Gastroesophageal sphincter (tissue), 3 donors: ENCODE results near the gene NFATC2.

ENCODE experiments used
- POLR2A ChIP-seq, 2 donors: fragments of 450-650 bp; IDR thresholded peaks; one replicate each; pipeline ENCODE4 v1.6.1; 2017; ENCODE audit warnings: antibody characterized with exemption in 2 of 2, mild to moderate bottlenecking in 2 of 2, moderate library complexity in 1 of 2
- POLR2AphosphoS5 ChIP-seq: sonication (generic); formaldehyde crosslinking; IDR thresholded peaks from one replicate; pipeline ENCODE4 v1.6.1; 2017; ENCODE audit warnings: antibody characterized with exemption
- TF ChIP-seq, protein P1 (sequence below), 4 experiments: fragments of 200-600 bp in 2 of 4; fragments of 450-650 bp in 2 of 4; sonication (generic) in 1 of 4; IDR thresholded peaks; one replicate each; pipeline ENCODE4 v1.5.1; 2017 to 2019; ENCODE audit warnings: antibody characterized with exemption in 4 of 4, mild to moderate bottlenecking in 2 of 4, moderate library complexity in 2 of 4

DNA sequence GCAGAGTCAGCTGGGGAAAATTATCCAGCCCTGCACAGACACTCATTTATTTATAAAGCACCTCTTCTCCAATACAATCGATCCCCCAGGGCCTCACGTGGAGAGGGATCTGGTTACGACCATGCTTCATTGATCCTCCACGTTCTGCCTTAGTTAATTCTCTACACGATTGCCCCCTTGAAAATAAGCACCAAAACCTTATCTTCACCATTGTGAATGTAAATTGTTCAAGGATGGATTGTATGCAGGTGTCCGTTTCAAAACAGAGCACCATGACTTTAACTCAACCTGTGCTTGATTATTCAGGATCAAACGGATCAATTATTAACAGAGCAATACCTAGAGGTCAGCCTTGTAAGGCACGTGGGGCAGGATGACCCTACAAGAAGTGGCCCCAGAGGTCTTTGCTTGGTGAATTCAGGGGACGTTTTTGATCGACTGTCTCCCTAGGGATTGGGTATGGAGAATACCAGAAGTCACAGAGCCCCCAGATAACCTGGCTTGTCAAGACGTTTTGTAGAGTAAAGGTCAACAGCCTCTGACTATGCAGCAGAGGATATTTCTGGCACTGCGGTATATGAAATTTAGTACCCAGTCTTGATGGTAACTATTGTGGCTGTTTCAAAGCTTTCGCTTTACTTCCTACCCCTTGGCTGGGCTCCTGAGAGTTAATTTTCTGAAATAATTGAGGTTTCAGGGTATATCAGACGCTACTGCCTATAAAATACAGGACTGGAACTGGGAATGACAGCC, 112.1 kb downstream of the NFATC2 start:
- TF ChIP-seq, protein P1, sequence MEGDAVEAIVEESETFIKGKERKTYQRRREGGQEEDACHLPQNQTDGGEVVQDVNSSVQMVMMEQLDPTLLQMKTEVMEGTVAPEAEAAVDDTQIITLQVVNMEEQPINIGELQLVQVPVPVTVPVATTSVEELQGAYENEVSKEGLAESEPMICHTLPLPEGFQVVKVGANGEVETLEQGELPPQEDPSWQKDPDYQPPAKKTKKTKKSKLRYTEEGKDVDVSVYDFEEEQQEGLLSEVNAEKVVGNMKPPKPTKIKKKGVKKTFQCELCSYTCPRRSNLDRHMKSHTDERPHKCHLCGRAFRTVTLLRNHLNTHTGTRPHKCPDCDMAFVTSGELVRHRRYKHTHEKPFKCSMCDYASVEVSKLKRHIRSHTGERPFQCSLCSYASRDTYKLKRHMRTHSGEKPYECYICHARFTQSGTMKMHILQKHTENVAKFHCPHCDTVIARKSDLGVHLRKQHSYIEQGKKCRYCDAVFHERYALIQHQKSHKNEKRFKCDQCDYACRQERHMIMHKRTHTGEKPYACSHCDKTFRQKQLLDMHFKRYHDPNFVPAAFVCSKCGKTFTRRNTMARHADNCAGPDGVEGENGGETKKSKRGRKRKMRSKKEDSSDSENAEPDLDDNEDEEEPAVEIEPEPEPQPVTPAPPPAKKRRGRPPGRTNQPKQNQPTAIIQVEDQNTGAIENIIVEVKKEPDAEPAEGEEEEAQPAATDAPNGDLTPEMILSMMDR (IDR thresholded peaks at IDR 0.05), result no peak
- TF ChIP-seq POLR2AphosphoS5 (no peak), POLR2A (IDR thresholded peaks at IDR 0.05) (no peak)
